OCI-LY3 (cell line): Measurements from ENCODE around the gene SIGLEC7.

Experiments used
- H2AFZ ChIP-seq: fragments of 200-600, 300-600 bp; shearing (Covaris generic); 2 replicates; pipeline ENCODE4 v1.6.0; 2014; ENCODE audit warnings: antibody characterized with exemption, low read depth, low read length
- H3K27ac ChIP-seq: fragments of 200-600, 300-600 bp; sonication (generic); 2 replicates; pipeline ENCODE4 v1.5.1; 2014; ENCODE audit warnings: mild to moderate bottlenecking, low read length, moderate library complexity, mixed read lengths
- H3K27me3 ChIP-seq: fragments of 200-600, 300-600 bp; sonication (generic); 2 replicates; pipeline ENCODE4 v1.6.1; 2014; ENCODE audit warnings: low read depth, low read length, mixed read lengths
- H3K36me3 ChIP-seq: fragments of 200-600, 300-600 bp; sonication (generic); replicated peaks from 2 replicates; pipeline ENCODE3; 2014; ENCODE audit warnings: low read depth, low read length, mixed read lengths
- H3K4me1 ChIP-seq: fragments of 300-600, 200-600 bp; sonication (generic); 2 replicates; pipeline ENCODE4 v1.6.1; 2014; ENCODE audit warnings: low read length, mixed read lengths
- H3K4me2 ChIP-seq: fragments of 200-600, 300-600 bp; sonication (generic); 2 replicates; pipeline ENCODE4 v1.6.1; 2014; ENCODE audit warnings: low read length, mixed read lengths
- H3K4me3 ChIP-seq: fragments of 300-600, 200-600 bp; sonication (generic); 2 replicates; pipeline ENCODE4 v1.5.1; 2014; ENCODE audit warnings: antibody characterized with exemption, mild to moderate bottlenecking, low read length, moderate library complexity
- H3K79me2 ChIP-seq: fragments of 300-600, 200-600 bp; shearing (Covaris generic); 2 replicates; pipeline ENCODE4 v1.6.1; 2014; ENCODE audit warnings: mild to moderate bottlenecking, low read length, mixed read lengths
- H3K9ac ChIP-seq: fragments of 300-600, 200-600 bp; shearing (Covaris generic); 2 replicates; pipeline ENCODE4 v1.6.0; 2014; ENCODE audit warnings: mild to moderate bottlenecking, low read length, moderate library complexity
- H3K9me3 ChIP-seq: fragments of 200-600, 300-600 bp; shearing (Covaris generic); 2 replicates; pipeline ENCODE4 v1.6.1; 2014; ENCODE audit warnings: low read length, mixed read lengths; ENCODE audit not compliant: insufficient read depth
- H4K20me1 ChIP-seq: fragments of 200-600, 300-600 bp; sonication (generic); 2 replicates; pipeline ENCODE4 v1.6.1; 2016; ENCODE audit warnings: low read length, mixed read lengths; ENCODE audit not compliant: insufficient read depth
- CTCF ChIP-seq: fragments of 200-600, 300-600 bp; sonication (generic); IDR thresholded peaks from 2 replicates; pipeline ENCODE4 v1.5.1; 2014; ENCODE audit warnings: antibody characterized with exemption, low read length, low read depth
- EZH2phosphoT487 ChIP-seq: fragments of 200-600 bp; shearing (Covaris generic); IDR thresholded peaks from 2 replicates; pipeline ENCODE4 v1.6.1; 2018; ENCODE audit warnings: antibody characterized with exemption, mixed run types, low read depth

SIGLEC7 gene

GRCh38 chr19:51187395-51188226 is 45.5 kb downstream of the SIGLEC7 start:
- Histone ChIP-seq H3K79me2 (no peaks in the 10 kb centered on the region), H3K9me3 (no peaks in the 10 kb centered on the region), H3K27ac (no peak overlapping the region), H4K20me1 (no peaks in the 10 kb centered on the region), H3K4me3 (no peak overlapping the region), H3K4me2 (no peak overlapping the region), H2AFZ (no peak overlapping the region), H3K9ac (no peak overlapping the region), H3K36me3 (no peaks in the 10 kb centered on the region), H3K4me1 (no peaks in the 10 kb centered on the region), H3K27me3 (peaks cover 8% of the 10 kb centered on the region; the same call in 1 of the 2 replicates)
- no peak for TF ChIP-seq CTCF
- TF ChIP-seq EZH2phosphoT487, result no peak

GRCh38 chr19:51188227-51188559 is 46.1 kb downstream of the SIGLEC7 start:
- Histone ChIP-seq H3K79me2 (no peaks in the 10 kb centered on the region), H2AFZ (no peak overlapping the region), H4K20me1 (no peaks in the 10 kb centered on the region), H3K27ac (no peak overlapping the region), H3K27me3 (peaks cover 8% of the 10 kb centered on the region; the same call in 1 of the 2 replicates), H3K4me1 (no peaks in the 10 kb centered on the region), H3K4me3 (no peak overlapping the region), H3K9me3 (no peaks in the 10 kb centered on the region), H3K9ac (no peak overlapping the region), H3K36me3 (no peaks in the 10 kb centered on the region), H3K4me2 (no peak overlapping the region)
- TF ChIP-seq CTCF (no peak), EZH2phosphoT487 (no peak)

GRCh38 chr19:51192689-51193088 is 50.6 kb downstream of the SIGLEC7 start:
- Histone ChIP-seq H4K20me1 (no peaks in the 10 kb centered on the region), H3K79me2 (no peaks in the 10 kb centered on the region), H3K27me3 (peaks cover 8% of the 10 kb centered on the region; the same call in 1 of the 2 replicates), H2AFZ (no peak overlapping the region), H3K4me3 (no peak overlapping the region), H3K9me3 (no peaks in the 10 kb centered on the region), H3K9ac (no peak overlapping the region), H3K36me3 (no peaks in the 10 kb centered on the region), H3K27ac (no peak overlapping the region), H3K4me2 (no peak overlapping the region), H3K4me1 (peaks cover 3% of the 10 kb centered on the region; the same call in 1 of the 2 replicates)
- TF ChIP-seq EZH2phosphoT487 (no peak), CTCF (no peak)

DNA sequence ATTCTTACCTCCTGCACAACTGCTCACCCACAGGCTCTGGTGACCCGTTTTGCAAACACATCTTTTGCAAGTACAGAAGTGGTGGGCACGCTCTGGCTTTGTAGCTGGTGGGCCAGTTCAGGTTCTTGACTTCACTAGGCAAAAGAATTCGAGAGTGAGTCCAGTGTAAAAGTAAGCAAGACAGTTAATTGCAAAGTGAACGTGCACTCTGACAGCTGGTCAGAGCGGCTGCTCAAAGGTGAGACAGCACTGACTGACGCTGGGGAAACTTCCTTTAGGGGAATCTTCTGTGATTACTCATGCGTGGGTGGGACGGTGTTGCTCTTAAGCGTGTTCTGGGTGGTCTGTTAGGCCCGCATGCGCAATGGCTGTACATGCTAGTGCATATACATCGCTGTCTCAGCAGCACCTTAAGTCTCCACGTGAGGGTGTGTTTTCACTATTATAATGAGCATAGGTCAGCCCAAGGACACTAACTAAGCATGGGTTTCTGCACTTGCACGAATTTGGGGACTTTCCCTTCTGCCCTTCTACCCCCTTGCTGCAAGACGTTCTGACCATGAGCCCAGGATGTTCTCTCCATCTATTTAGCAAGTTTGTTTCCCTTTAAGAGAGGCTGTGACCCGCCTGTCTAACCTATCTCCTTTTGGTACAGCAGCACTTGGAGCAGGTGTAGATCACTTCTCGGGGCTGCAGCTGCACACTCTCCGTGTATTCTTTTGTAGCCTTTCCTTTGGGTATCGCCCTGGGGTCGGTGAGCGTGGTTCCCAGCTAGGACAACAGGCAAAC is 52.6 kb downstream of the SIGLEC7 start:
- no peaks in the 10 kb centered on the region for H3K36me3 ChIP-seq
- no peak overlapping the region for H2AFZ ChIP-seq
- no peaks in the 10 kb centered on the region for H3K9me3 ChIP-seq
- TF ChIP-seq EZH2phosphoT487 (no peak), CTCF (no peak)
- no peak overlapping the region for H3K27ac ChIP-seq
- H4K20me1 ChIP-seq, result no peaks in the 10 kb centered on the region
- no peak overlapping the region for H3K9ac ChIP-seq
- H3K4me1 ChIP-seq, result peaks cover 3% of the 10 kb centered on the region; the same call in 1 of the 2 replicates
- H3K27me3 ChIP-seq, result peaks cover 10% of the 10 kb centered on the region; the same call in 1 of the 2 replicates
- H3K4me3 ChIP-seq, result peak overlapping the region; percentile 41; the same call in 1 of the 2 replicates
- no peaks in the 10 kb centered on the region for H3K79me2 ChIP-seq
- H3K4me2 ChIP-seq, result peak overlapping the region; percentile 40
